Measurements from ENCODE around the gene RAG1. TPM values are rescaled to one million over a fixed set of nuclear protein-coding genes. Genes with fewer than 3 reads are reported as not detected.

The RAG1 gene
- polyA plus RNA-seq, 1 donor (not counting 4 experiments of a cell fraction or from before 2014, with no cell fraction given): 1.3 TPM

GRCh38 chr11:36566407-36567053 is 1.3 kb upstream of the RAG1 start:
- Histone ChIP-seq H3K79me2 (ENCODE audit: control insufficient read depth, insufficient read depth, low read length) (no peaks in the 10 kb centered on the region), H4K20me1 (ENCODE audit: control insufficient read depth, extremely low read depth, insufficient read depth, low read length) (no peaks in the 10 kb centered on the region), H2AFZ (ENCODE audit: control insufficient read depth, low read length) (no peak overlapping the region), H3K9ac (ENCODE audit: control insufficient read depth, extremely low read depth, insufficient read depth, low read length) (no peak overlapping the region), H3K4me2 (ENCODE audit: control insufficient read depth, extremely low read depth, insufficient read depth, low read depth, low read length) (no peak overlapping the region), H3K36me3 (ENCODE audit: control insufficient read depth in 2 of 2, extremely low read depth in 1 of 2, insufficient read depth in 2 of 2, low read length in 2 of 2) (no peaks in the 10 kb centered on the region), H3K4me3 (ENCODE audit: control insufficient read depth in 2 of 3, extremely low read depth in 1 of 3, insufficient read depth in 2 of 3, low read depth in 1 of 3, low read length in 3 of 3) (no peak overlapping the region), H3K9me3 (ENCODE audit: control insufficient read depth, low read depth, low read length) (no peaks in the 10 kb centered on the region), H3K4me1 (ENCODE audit: control insufficient read depth, extremely low read depth, insufficient read depth, low read length) (no peaks in the 10 kb centered on the region), H3K9me1 (ENCODE audit: control insufficient read depth, extremely low read depth, insufficient read depth, low read length) (no peaks in the 10 kb centered on the region), H3K27me3 (ENCODE audit: control insufficient read depth, extremely low read depth, insufficient read depth, low read length) (peaks cover 6% of the 10 kb centered on the region), H3K27ac (ENCODE audit: control insufficient read depth, insufficient read depth, low read length) (no peak overlapping the region)
- no peak for DNase-seq (ENCODE audit: low read depth, low spot score)
- dilution Hi-C loops (cut with MboI; ENCODE audit: extremely low pct_ligation_motif_present, low sequenced_read_pairs): no loop called here
- FAIRE-seq: no peak
- TF ChIP-seq EZH2 (IDR thresholded peaks at IDR 0.05; ENCODE audit: low read length): no peak

GRCh38 chr11:36569095-36569494 is 1.3 kb downstream of the RAG1 start:
- dilution Hi-C loops (cut with MboI; ENCODE audit: extremely low pct_ligation_motif_present, low sequenced_read_pairs): no loop called here
- Histone ChIP-seq H3K27ac (ENCODE audit: control insufficient read depth, insufficient read depth, low read length) (no peak overlapping the region), H2AFZ (ENCODE audit: control insufficient read depth, low read length) (no peak overlapping the region), H3K9me1 (ENCODE audit: control insufficient read depth, extremely low read depth, insufficient read depth, low read length) (no peaks in the 10 kb centered on the region), H3K79me2 (ENCODE audit: control insufficient read depth, insufficient read depth, low read length) (no peaks in the 10 kb centered on the region), H3K4me3 (ENCODE audit: control insufficient read depth in 2 of 3, extremely low read depth in 1 of 3, insufficient read depth in 2 of 3, low read depth in 1 of 3, low read length in 3 of 3) (no peak overlapping the region), H3K4me1 (ENCODE audit: control insufficient read depth, extremely low read depth, insufficient read depth, low read length) (no peaks in the 10 kb centered on the region), H3K9me3 (ENCODE audit: control insufficient read depth, low read depth, low read length) (no peaks in the 10 kb centered on the region), H3K36me3 (ENCODE audit: control insufficient read depth in 2 of 2, extremely low read depth in 1 of 2, insufficient read depth in 2 of 2, low read length in 2 of 2) (no peaks in the 10 kb centered on the region), H3K27me3 (ENCODE audit: control insufficient read depth, extremely low read depth, insufficient read depth, low read length) (peaks cover 6% of the 10 kb centered on the region), H4K20me1 (ENCODE audit: control insufficient read depth, extremely low read depth, insufficient read depth, low read length) (no peaks in the 10 kb centered on the region), H3K4me2 (ENCODE audit: control insufficient read depth, extremely low read depth, insufficient read depth, low read depth, low read length) (no peak overlapping the region), H3K9ac (ENCODE audit: control insufficient read depth, extremely low read depth, insufficient read depth, low read length) (no peak overlapping the region)
- TF ChIP-seq CTCF (optimal IDR thresholded peaks at IDR 0.05 in 1 of 3, IDR thresholded peaks at IDR 0.05 in 1 of 3, conservative IDR thresholded peaks at IDR 0.05 in 1 of 3; ENCODE audit: extremely low read depth in 1 of 3, insufficient read depth in 2 of 3, low read length in 3 of 3) (no peak), EZH2 (IDR thresholded peaks at IDR 0.05; ENCODE audit: low read length) (no peak)
- DNase-seq (ENCODE audit: low read depth, low spot score) (no peak), FAIRE-seq (no peak)

- TF ChIP-seq EZH2 (IDR thresholded peaks at IDR 0.05; ENCODE audit: low read length): no peak
- TF ChIP-seq CTCF (optimal IDR thresholded peaks at IDR 0.05 in 1 of 3, IDR thresholded peaks at IDR 0.05 in 1 of 3, conservative IDR thresholded peaks at IDR 0.05 in 1 of 3; ENCODE audit: extremely low read depth in 1 of 3, insufficient read depth in 2 of 3, low read length in 3 of 3): no peak
- no peak for FAIRE-seq
- H3K9ac ChIP-seq (ENCODE audit: control insufficient read depth, extremely low read depth, insufficient read depth, low read length): no peak overlapping the region
- H3K9me1 ChIP-seq (ENCODE audit: control insufficient read depth, extremely low read depth, insufficient read depth, low read length): no peaks in the 10 kb centered on the region
- no peak overlapping the region for H3K27ac ChIP-seq (ENCODE audit: control insufficient read depth, insufficient read depth, low read length)
- no peaks in the 10 kb centered on the region for H3K27me3 ChIP-seq (ENCODE audit: control insufficient read depth, extremely low read depth, insufficient read depth, low read length)
- no peak overlapping the region for H2AFZ ChIP-seq (ENCODE audit: control insufficient read depth, low read length)
- no peak overlapping the region for H3K4me2 ChIP-seq (ENCODE audit: control insufficient read depth, extremely low read depth, insufficient read depth, low read depth, low read length)
- H3K36me3 ChIP-seq (ENCODE audit: control insufficient read depth in 2 of 2, extremely low read depth in 1 of 2, insufficient read depth in 2 of 2, low read length in 2 of 2): no peaks in the 10 kb centered on the region
- H3K9me3 ChIP-seq (ENCODE audit: control insufficient read depth, low read depth, low read length): no peaks in the 10 kb centered on the region
- dilution Hi-C loops (cut with MboI; ENCODE audit: extremely low pct_ligation_motif_present, low sequenced_read_pairs): no loop called here
- no peaks in the 10 kb centered on the region for H4K20me1 ChIP-seq (ENCODE audit: control insufficient read depth, extremely low read depth, insufficient read depth, low read length)
- DNase-seq (ENCODE audit: low read depth, low spot score): no peak
- no peaks in the 10 kb centered on the region for H3K4me1 ChIP-seq (ENCODE audit: control insufficient read depth, extremely low read depth, insufficient read depth, low read length)
- H3K4me3 ChIP-seq (ENCODE audit: control insufficient read depth in 2 of 3, extremely low read depth in 1 of 3, insufficient read depth in 2 of 3, low read depth in 1 of 3, low read length in 3 of 3): no peak overlapping the region
- H3K79me2 ChIP-seq (ENCODE audit: control insufficient read depth, insufficient read depth, low read length): no peaks in the 10 kb centered on the region
These were observed 6.7 kb downstream of the RAG1 start for GRCh38 chr11:36574486-36574885.
